KMS-11 (cell line): ENCODE results near the gene TMIE.

Source experiments
- H2AFZ ChIP-seq: fragments of 200-600 bp; sonication (generic); 2 replicates; pipeline ENCODE4 v1.6.1; 2016; ENCODE audit warnings: antibody characterized with exemption, mixed run types, low read depth
- H3K27ac ChIP-seq: fragments of 200-600 bp; sonication (generic); 2 replicates; pipeline ENCODE4 v1.6.1; 2016; ENCODE audit warnings: mild to moderate bottlenecking, mixed run types
- H3K27me3 ChIP-seq: fragments of 200-600 bp; sonication (generic); 2 replicates; pipeline ENCODE4 v1.6.1; 2017; ENCODE audit warnings: mild to moderate bottlenecking, low read depth, mixed run types, moderate library complexity; ENCODE audit not compliant: insufficient read depth
- H3K36me3 ChIP-seq: fragments of 200-600 bp; sonication (generic); 2 replicates; pipeline ENCODE4 v1.6.1; 2017; ENCODE audit warnings: mild to moderate bottlenecking, mixed run types; ENCODE audit not compliant: insufficient read depth
- H3K4me1 ChIP-seq: fragments of 200-600 bp; sonication (generic); 2 replicates; pipeline ENCODE4 v1.6.1; 2016; ENCODE audit warnings: mild to moderate bottlenecking, low read depth, mixed run types; ENCODE audit not compliant: poor library complexity, severe bottlenecking
- H3K4me2 ChIP-seq: fragments of 200-600 bp; sonication (generic); 2 replicates; pipeline ENCODE4 v1.7.0; 2016; ENCODE audit warnings: mild to moderate bottlenecking, mixed run types
- H3K4me3 ChIP-seq: fragments of 200-600 bp; sonication (generic); IDR thresholded peaks from 2 replicates; pipeline ENCODE4 v1.6.1; 2017; ENCODE audit warnings: low read depth, low read length, mixed read lengths; ENCODE audit not compliant: insufficient read depth
- H3K79me2 ChIP-seq: fragments of 200-600 bp; sonication (generic); 2 replicates; pipeline ENCODE4 v1.6.1; 2016; ENCODE audit warnings: low read depth, mixed run types; ENCODE audit not compliant: insufficient read depth
- H3K9ac ChIP-seq: fragments of 200-600 bp; sonication (generic); 2 replicates; pipeline ENCODE4 v1.6.1; 2016; ENCODE audit warnings: mild to moderate bottlenecking, mixed run types
- H4K20me1 ChIP-seq: fragments of 200-600 bp; sonication (generic); 2 replicates; pipeline ENCODE4 v1.6.1; 2016; ENCODE audit warnings: mild to moderate bottlenecking, mixed run types; ENCODE audit not compliant: insufficient read depth
- TF ChIP-seq, protein P1 (sequence below): fragments of 200-600 bp; sonication (generic); conservative IDR thresholded peaks from 2 replicates; pipeline ENCODE4 v1.6.1; 2017; ENCODE audit warnings: low read depth, mild to moderate bottlenecking, antibody characterized with exemption, low read length, moderate library complexity, mixed read lengths

Gene TMIE

GRCh38 chr3:46708401-46709156 is 7.4 kb downstream of the TMIE start:
- Histone ChIP-seq H3K4me1 (no peaks in the 10 kb centered on the region), H3K4me2 (no peak overlapping the region), H4K20me1 (no peaks in the 10 kb centered on the region), H3K9ac (no peak overlapping the region), H3K36me3 (no peaks in the 10 kb centered on the region), H3K27ac (no peak overlapping the region), H3K4me3 (no peak overlapping the region), H3K27me3 (no peaks in the 10 kb centered on the region), H2AFZ (no peak overlapping the region), H3K79me2 (no peaks in the 10 kb centered on the region)
- TF ChIP-seq, protein P1, sequence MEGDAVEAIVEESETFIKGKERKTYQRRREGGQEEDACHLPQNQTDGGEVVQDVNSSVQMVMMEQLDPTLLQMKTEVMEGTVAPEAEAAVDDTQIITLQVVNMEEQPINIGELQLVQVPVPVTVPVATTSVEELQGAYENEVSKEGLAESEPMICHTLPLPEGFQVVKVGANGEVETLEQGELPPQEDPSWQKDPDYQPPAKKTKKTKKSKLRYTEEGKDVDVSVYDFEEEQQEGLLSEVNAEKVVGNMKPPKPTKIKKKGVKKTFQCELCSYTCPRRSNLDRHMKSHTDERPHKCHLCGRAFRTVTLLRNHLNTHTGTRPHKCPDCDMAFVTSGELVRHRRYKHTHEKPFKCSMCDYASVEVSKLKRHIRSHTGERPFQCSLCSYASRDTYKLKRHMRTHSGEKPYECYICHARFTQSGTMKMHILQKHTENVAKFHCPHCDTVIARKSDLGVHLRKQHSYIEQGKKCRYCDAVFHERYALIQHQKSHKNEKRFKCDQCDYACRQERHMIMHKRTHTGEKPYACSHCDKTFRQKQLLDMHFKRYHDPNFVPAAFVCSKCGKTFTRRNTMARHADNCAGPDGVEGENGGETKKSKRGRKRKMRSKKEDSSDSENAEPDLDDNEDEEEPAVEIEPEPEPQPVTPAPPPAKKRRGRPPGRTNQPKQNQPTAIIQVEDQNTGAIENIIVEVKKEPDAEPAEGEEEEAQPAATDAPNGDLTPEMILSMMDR, result no peak

DNA sequence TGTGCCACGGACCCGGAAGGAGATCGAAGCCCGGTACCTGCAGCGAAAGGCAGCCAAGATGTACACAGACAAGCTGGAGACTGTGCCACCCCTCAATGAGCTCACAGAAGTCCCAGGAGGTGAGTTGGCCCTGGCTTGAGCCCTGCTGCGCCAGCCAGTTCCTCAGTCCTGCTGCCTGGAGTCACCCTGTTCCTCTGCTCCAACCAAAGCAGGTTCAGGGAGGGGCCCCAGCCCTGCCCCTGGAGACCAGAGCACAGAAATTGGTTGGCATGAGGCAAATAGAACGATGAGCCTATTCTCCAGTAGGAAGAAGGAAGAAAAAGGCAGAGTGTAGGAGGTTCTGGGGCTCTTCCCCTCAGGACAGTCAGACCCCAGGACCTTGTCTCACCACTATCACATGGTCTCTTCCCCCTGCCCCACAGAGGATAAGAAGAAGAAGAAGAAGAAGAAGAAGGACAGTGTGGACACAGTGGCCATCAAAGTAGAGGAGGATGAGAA is 8.0 kb downstream of the TMIE start:
- no peaks in the 10 kb centered on the region for H3K79me2 ChIP-seq
- H3K27ac ChIP-seq, result no peak overlapping the region
- H3K9ac ChIP-seq, result no peak overlapping the region
- H3K4me2 ChIP-seq, result no peak overlapping the region
- H4K20me1 ChIP-seq, result no peaks in the 10 kb centered on the region
- TF ChIP-seq, protein P1, result no peak
- H3K4me3 ChIP-seq, result no peak overlapping the region
- no peaks in the 10 kb centered on the region for H3K4me1 ChIP-seq
- H3K27me3 ChIP-seq, result no peaks in the 10 kb centered on the region
- H2AFZ ChIP-seq, result no peak overlapping the region
- no peaks in the 10 kb centered on the region for H3K36me3 ChIP-seq

GRCh38 chr3:46709721-46710120 is 8.5 kb downstream of the TMIE start:
- no peak overlapping the region for H3K9ac ChIP-seq
- TF ChIP-seq, protein P1, result no peak
- H2AFZ ChIP-seq, result no peak overlapping the region
- H3K4me2 ChIP-seq, result no peak overlapping the region
- H3K4me3 ChIP-seq, result no peak overlapping the region
- H4K20me1 ChIP-seq, result no peaks in the 10 kb centered on the region
- H3K79me2 ChIP-seq, result no peaks in the 10 kb centered on the region
- no peak overlapping the region for H3K27ac ChIP-seq
- no peaks in the 10 kb centered on the region for H3K4me1 ChIP-seq
- H3K27me3 ChIP-seq, result no peaks in the 10 kb centered on the region
- no peaks in the 10 kb centered on the region for H3K36me3 ChIP-seq

DNA sequence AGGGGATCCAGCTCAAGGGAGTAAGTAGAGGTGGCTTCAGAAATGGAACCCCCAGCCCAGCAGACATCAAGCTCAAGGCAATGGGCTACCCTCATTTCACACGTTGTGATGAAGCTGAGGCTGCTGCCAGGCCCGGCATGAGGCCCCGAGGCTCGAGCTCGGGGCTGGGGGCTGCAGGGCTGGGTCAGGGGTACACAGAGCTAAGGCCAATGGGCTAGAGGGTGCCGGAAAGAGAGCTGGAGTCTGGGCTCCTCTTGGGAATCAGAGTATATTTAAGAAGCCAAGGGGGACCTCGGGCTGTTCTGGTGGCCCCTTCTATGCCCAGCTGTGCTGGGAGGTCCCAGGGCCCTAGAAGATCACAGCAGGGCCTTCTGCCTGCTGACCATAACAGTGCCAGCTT is 9.0 kb downstream of the TMIE start:
- Histone ChIP-seq H2AFZ (no peak overlapping the region), H3K36me3 (no peaks in the 10 kb centered on the region), H3K79me2 (no peaks in the 10 kb centered on the region), H3K27me3 (no peaks in the 10 kb centered on the region), H3K27ac (no peak overlapping the region), H3K4me3 (no peak overlapping the region), H4K20me1 (no peaks in the 10 kb centered on the region), H3K4me2 (no peak overlapping the region), H3K9ac (no peak overlapping the region), H3K4me1 (no peaks in the 10 kb centered on the region)
- TF ChIP-seq, protein P1, result no peak
